ENCODE results near the gene GZMM. TPM values are rescaled to one million over a fixed set of nuclear protein-coding genes. Genes with fewer than 3 reads are reported as not detected.

Gene GZMM
- total RNA-seq, 2 donors from 2014 or later = 0.54 TPM; not detected in 1

DNA sequence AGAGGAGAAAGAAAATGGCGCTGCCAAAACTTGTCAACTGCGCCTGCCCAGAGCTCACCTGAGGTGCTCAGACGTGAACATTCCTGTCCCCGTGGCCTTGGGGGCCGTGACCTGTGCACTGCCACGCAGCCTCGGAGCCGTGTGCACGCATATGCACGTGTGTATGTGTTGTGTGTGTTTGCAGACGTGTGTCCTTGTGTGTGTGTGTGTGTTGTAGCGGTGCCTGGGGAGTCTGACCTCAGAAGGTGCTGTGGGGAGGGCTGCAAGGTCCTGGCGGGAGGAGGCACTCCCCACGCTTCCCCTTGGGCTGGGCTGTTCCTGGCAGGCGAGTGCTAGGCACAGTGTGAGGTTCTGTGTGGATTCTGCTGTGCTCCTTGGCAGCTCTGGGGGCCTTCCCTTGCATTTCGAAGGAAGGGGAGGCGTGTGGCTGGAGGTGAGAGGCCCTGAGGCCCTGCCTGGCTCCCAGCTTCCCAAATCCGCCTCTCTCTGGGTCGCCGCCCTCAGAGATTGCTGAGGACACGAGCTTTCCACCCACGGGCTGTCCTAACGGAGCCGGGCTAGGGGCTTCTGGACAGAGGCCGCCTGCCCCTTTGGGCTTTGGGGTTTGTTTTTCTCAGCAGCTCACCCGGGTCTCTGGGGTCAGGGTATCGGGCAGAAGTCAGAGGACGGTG is 33.0 kb downstream of the GZMM start:
- Histone ChIP-seq H3K4me1 (ENCODE audit: control insufficient read depth in 1 of 2, low read depth in 2 of 2) (peaks cover 26 to 41% of the 10 kb centered on the region in 2 donors), H3K9me3 (no peaks in the 10 kb centered on the region), H3K27ac (no peak overlapping the region), H3K36me3 (peaks cover 26% of the 10 kb centered on the region), H3K27me3 (replicated peaks; ENCODE audit: insufficient read depth) (no peaks in the 10 kb centered on the region), H3K4me3 (no peak overlapping the region)
- DNase-seq (ENCODE audit: low spot score) (no peak), ATAC-seq (ENCODE audit: insufficient number of reproducible peaks, low FRiP score, low read depth) (no peak)
- TF ChIP-seq CTCF (IDR thresholded peaks at IDR 0.05) = no peak

- Histone ChIP-seq H3K4me3 (no peak overlapping the region), H3K9me3 (no peaks in the 10 kb centered on the region), H3K36me3 (peaks cover 31% of the 10 kb centered on the region), H3K4me1 (ENCODE audit: control insufficient read depth in 1 of 2, low read depth in 2 of 2) (peaks cover 26 to 41% of the 10 kb centered on the region in 2 donors), H3K27ac (no peak overlapping the region), H3K27me3 (replicated peaks; ENCODE audit: insufficient read depth) (no peaks in the 10 kb centered on the region)
- ATAC-seq (ENCODE audit: insufficient number of reproducible peaks, low FRiP score, low read depth) (no peak), DNase-seq (ENCODE audit: low spot score) (no peak)
- TF ChIP-seq CTCF (IDR thresholded peaks at IDR 0.05) = no peak
These were observed 33.9 kb downstream of the GZMM start for GRCh38 chr19:577439-578392.

DNA sequence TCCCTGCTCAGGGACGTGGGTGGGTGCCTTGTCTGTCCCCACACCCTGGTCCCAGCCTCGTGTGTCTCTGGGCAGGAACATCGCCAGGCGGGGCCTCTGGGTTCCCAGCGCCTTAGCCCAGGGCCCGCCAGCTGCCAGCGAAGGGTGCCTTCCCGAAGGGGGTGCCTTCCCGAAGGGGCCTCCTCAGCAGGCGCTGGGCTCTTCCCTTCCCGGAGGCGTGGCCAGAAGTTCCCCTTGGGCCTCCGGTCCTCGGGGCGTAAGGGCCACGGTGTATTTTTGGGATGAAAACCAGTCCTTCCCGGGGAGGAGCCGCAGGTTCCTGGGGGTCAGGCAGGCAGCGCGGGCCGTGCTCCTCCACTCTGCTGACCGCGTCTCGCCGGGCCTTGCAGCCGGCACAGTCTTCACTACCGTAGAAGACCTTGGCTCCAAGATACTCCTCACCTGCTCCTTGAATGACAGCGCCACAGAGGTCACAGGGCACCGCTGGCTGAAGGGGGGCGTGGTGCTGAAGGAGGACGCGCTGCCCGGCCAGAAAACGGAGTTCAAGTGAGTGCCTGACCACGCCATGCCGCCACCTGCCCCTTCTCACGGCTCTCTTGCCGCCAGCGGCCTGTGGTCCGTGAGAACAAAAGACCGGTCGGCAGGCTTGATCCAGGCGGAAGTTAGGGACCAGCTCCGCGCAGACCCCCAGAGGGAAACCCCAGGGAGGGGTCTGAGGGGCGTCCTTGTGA is 35.4 kb downstream of the GZMM start:
- Histone ChIP-seq H3K9me3 (no peaks in the 10 kb centered on the region), H3K27me3 (replicated peaks; ENCODE audit: insufficient read depth) (no peaks in the 10 kb centered on the region), H3K27ac (no peak overlapping the region), H3K36me3 (peaks cover 39% of the 10 kb centered on the region), H3K4me1 (ENCODE audit: control insufficient read depth in 1 of 2, low read depth in 2 of 2) (peaks cover 20 to 29% of the 10 kb centered on the region in 2 donors), H3K4me3 (no peak overlapping the region)
- ATAC-seq (ENCODE audit: insufficient number of reproducible peaks, low FRiP score, low read depth) (no peak), DNase-seq (ENCODE audit: low spot score) (no peak)
- no peak for TF ChIP-seq CTCF (IDR thresholded peaks at IDR 0.05)

DNA sequence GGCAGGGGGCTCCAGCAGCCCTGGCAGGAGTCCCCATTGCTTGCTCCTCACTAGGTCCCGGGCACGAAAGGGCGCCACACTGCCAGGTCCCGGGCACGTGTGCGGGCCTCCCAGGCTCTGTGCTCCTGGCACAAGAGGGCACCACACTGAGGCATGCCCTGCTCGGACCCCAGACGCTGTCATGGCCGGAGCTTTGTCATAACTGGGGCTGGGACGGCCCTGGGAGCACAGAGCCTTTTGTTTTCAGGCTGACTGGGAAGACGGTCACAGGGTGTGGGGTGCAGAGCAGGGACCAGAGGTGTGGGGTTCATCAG is 35.9 kb downstream of the GZMM start:
- TF ChIP-seq CTCF (IDR thresholded peaks at IDR 0.05) = no peak
- Histone ChIP-seq H3K4me1 (ENCODE audit: control insufficient read depth in 1 of 2, low read depth in 2 of 2) (peaks cover 15 to 24% of the 10 kb centered on the region in 2 donors), H3K27ac (no peak overlapping the region), H3K27me3 (replicated peaks; ENCODE audit: insufficient read depth) (no peaks in the 10 kb centered on the region), H3K36me3 (peaks cover 39% of the 10 kb centered on the region), H3K4me3 (no peak overlapping the region), H3K9me3 (no peaks in the 10 kb centered on the region)
- DNase-seq (ENCODE audit: low spot score) = no peak
- ATAC-seq (ENCODE audit: insufficient number of reproducible peaks, low FRiP score, low read depth) = no peak
